T1000 (cell line): Measurements from ENCODE around the gene IGFALS.

Source experiments
- DNase-seq: peaks from one replicate; lab custom pipeline; 2025; ENCODE audit warnings: mixed read lengths; lab: John Stamatoyannopoulos, UW

Gene IGFALS

GRCh38 chr16:1776991-1777374 lies 16.5 kb downstream of the IGFALS start:
- no peak for DNase-seq

GRCh38 chr16:1776672-1776955 lies 16.9 kb downstream of the IGFALS start:
- DNase-seq = no peak

GRCh38 chr16:1775846-1776671 lies 17.4 kb downstream of the IGFALS start:
- no peak for DNase-seq

GRCh38 chr16:1775006-1775845 lies 18.3 kb downstream of the IGFALS start:
- DNase-seq = no peak

GRCh38 chr16:1774448-1774780 lies 19.1 kb downstream of the IGFALS start:
- DNase-seq = no peak

- peak; percentile 40 for DNase-seq
Observed at GRCh38 chr16:1773703-1774447, 19.6 kb downstream of the IGFALS start.

- peak; percentile 71 for DNase-seq
Observed at GRCh38 chr16:1772908-1773702, 20.4 kb downstream of the IGFALS start, which contains the start of gene MRPS34. MRPS34 (minus strand) TSS chr16:1773134; CDS start chr16:1773119, 15 bp downstream.

- no peak for DNase-seq
Observed at GRCh38 chr16:1772362-1772907, 21.1 kb downstream of the IGFALS start, which contains the start of gene EME2. EME2 (plus strand) TSS chr16:1772810; CDS start chr16:1773228, 418 bp downstream.

- no peak for DNase-seq
Observed at GRCh38 chr16:1771864-1772361, 21.6 kb downstream of the IGFALS start.

GRCh38 chr16:1771188-1771863 lies 22.2 kb downstream of the IGFALS start, which contains the start of gene NME3:
NME3 (minus strand) TSS chr16:1771543; CDS start chr16:1771534, 9 bp downstream.
- peak; percentile 53 for DNase-seq

- peak; percentile 35 for DNase-seq
Observed at GRCh38 chr16:1770328-1771187, 22.9 kb downstream of the IGFALS start.

- no peak for DNase-seq
Observed at GRCh38 chr16:1769402-1770300, 23.9 kb downstream of the IGFALS start.

- no peak for DNase-seq
Observed at GRCh38 chr16:1768767-1769401, 24.6 kb downstream of the IGFALS start.

GRCh38 chr16:1768061-1768766 lies 25.3 kb downstream of the IGFALS start:
- no peak for DNase-seq

GRCh38 chr16:1767116-1767994 lies 26.1 kb downstream of the IGFALS start:
- no peak for DNase-seq

GRCh38 chr16:1766701-1767100 lies 26.8 kb downstream of the IGFALS start:
- no peak for DNase-seq
